Ascending aorta (tissue), 2 donors: ENCODE results near the gene RPN1. TPM values are rescaled to one million over a fixed set of nuclear protein-coding genes. Genes with fewer than 3 reads are reported as not detected.

ENCODE experiments used
- DNase-seq, 2 donors: peaks; one replicate each; pipeline ENCODE4 v3.0.0-alpha.2; 2019; ENCODE audit warnings: low spot score in 2 of 2
- H3K27ac ChIP-seq, 2 donors: fragments of 200-600 bp; sonication (generic); one replicate each; pipeline ENCODE4 v1.5.1; 2016 to 2017; ENCODE audit warnings: mild to moderate bottlenecking in 1 of 2
- H3K27me3 ChIP-seq: fragments of 200-600 bp; sonication (generic); one replicate; pipeline ENCODE4 v1.5.1; 2017
- H3K36me3 ChIP-seq, 2 donors: fragments of 200-600 bp; sonication (generic); one replicate each; pipeline ENCODE4 v1.5.1; 2016
- H3K4me1 ChIP-seq, 2 donors: fragments of 200-600 bp; sonication (generic); one replicate each; pipeline ENCODE4 v1.5.1; 2016 to 2017; ENCODE audit warnings: mild to moderate bottlenecking in 1 of 2
- H3K4me3 ChIP-seq, 2 donors: fragments of 200-600 bp; sonication (generic); one replicate each; pipeline ENCODE4 v1.5.1; 2016 to 2017; ENCODE audit warnings: mild to moderate bottlenecking in 1 of 2
- H3K9me3 ChIP-seq, 2 donors: fragments of 200-600 bp; sonication (generic); one replicate each; pipeline ENCODE4 v1.5.1; 2016
- CTCF ChIP-seq, 3 experiments: fragments of 200-600 bp in 2 of 3; fragments of 450-650 bp in 1 of 3; sonication (generic) in 2 of 3; IDR thresholded peaks; one replicate each; pipeline ENCODE4 v1.5.1; 2016 to 2019; ENCODE audit warnings: antibody characterized with exemption in 3 of 3, mild to moderate bottlenecking in 1 of 3, moderate library complexity in 1 of 3
- intact Hi-C: fragments of 100-400 bp; cut with DNase I; formaldehyde crosslinking; loops from one replicate; pipeline ENCODE4 v1.15.1; 2023
- total RNA-seq: library from RNA; depleted of rRNA; stranded (reverse); fragments of >200 nt; gene quantifications from one replicate; pipeline ENCODE4 v1.1.0, GENCODE V29; 2016

The RPN1 gene
- total RNA-seq, 1 donor from 2014 or later: 226 TPM

GRCh38 chr3:128572013-128572412 is 78.6 kb downstream of the RPN1 start:
- intact Hi-C loops: no loop called here
- no peaks in the 10 kb centered on the region for H3K27me3 ChIP-seq

More at GRCh38 chr3:128572013-128572412, 78.6 kb downstream of the RPN1 start:
- Histone ChIP-seq H3K9me3 (no peaks in the 10 kb centered on the region), H3K4me1 (no peaks in the 10 kb centered on the region), H3K4me3 (no peak overlapping the region), H3K36me3 (no peaks in the 10 kb centered on the region), H3K27ac (no peak overlapping the region)
- no peak for TF ChIP-seq CTCF (IDR thresholded peaks at IDR 0.05)
- no peak for DNase-seq

Other genes starting within 250 kb of the RPN1 start
- gene DNAJB8, start 183.9 kb downstream of the RPN1 start, total RNA-seq: not detected
- 56.0 TPM for gene GATA2, start 157.6 kb downstream of the RPN1 start, total RNA-seq
- gene RAB7A, start 75.4 kb upstream of the RPN1 start, total RNA-seq: 90.3 TPM
- 23.4 TPM for gene ACAD9, start 228.8 kb upstream of the RPN1 start, total RNA-seq